Measurements from ENCODE around the gene ITFG1.

DNA sequence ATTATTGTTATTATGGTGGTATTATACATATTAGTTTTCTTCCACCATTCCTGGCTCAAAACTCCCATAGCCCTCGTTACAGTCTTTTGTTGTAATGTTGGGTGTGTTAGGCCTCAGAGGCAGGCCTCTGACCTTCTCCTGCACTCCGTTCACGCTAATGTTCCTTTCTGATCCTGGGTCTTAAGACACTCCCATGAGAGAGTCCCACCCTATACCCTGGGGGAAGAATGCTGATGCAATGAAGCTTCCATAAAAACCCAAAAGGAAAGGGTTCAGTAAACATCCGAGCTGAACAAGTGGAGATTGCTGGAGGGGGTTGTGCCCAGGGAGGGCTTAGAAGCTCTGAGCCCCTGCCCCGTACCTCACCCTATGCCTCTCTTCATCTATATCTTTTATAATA, 175.9 kb downstream of the ITFG1 start:
- no peak for TF ChIP-seq POLR2A (IDR thresholded peaks at IDR 0.05; ENCODE audit: low read length)
- no peak for TF ChIP-seq GATA1 (IDR thresholded peaks at IDR 0.05; ENCODE audit: low read depth, low read length)

Data from erythroblast (primary cell).